Astrocyte (in vitro differentiated cells and primary cell): ENCODE results near the gene MRPL42. TPM values are rescaled to one million over a fixed set of nuclear protein-coding genes. Genes with fewer than 3 reads are reported as not detected.
"Not testable (repeated sequence)": the region's sequence is repeated elsewhere in the genome, so short reads cannot be mapped to it uniquely, and the experiment has no call there.

Experiments
- DNase-seq: peaks from one replicate; pipeline ENCODE4 v3.0.0-alpha.2; 2010; ENCODE audit warnings: low read depth
- FAIRE-seq: peaks from 2 replicates; lab custom pipeline; 2011; peaks lifted over from hg19 to GRCh38; lab: Jason Lieb, UNC
- H2AFZ ChIP-seq: 2 replicates; pipeline ENCODE4 v1.6.0; 2012; ENCODE audit warnings: low read depth, low read length, inconsistent platforms
- H3K27ac ChIP-seq: 2 replicates; pipeline ENCODE4 v1.5.1; 2011; ENCODE audit warnings: low read depth, low read length, inconsistent platforms
- H3K27me3 ChIP-seq: 2 replicates; pipeline ENCODE4 v1.6.0; 2011; ENCODE audit warnings: low read length, inconsistent platforms; ENCODE audit not compliant: insufficient read depth
- H3K36me3 ChIP-seq: 2 replicates; pipeline ENCODE4 v1.5.1; 2011; ENCODE audit warnings: low read length, inconsistent platforms; ENCODE audit not compliant: insufficient read depth
- H3K4me1 ChIP-seq: 2 replicates; pipeline ENCODE4 v1.5.1; 2011; ENCODE audit warnings: low read length, inconsistent platforms; ENCODE audit not compliant: insufficient read depth
- H3K4me2 ChIP-seq: 2 replicates; pipeline ENCODE4 v1.6.0; 2012; ENCODE audit warnings: low read length, inconsistent platforms
- H3K4me3 ChIP-seq: 2 replicates; pipeline ENCODE4 v1.5.1; 2011; ENCODE audit warnings: low read depth, mild to moderate bottlenecking, low read length, inconsistent platforms; ENCODE audit not compliant: insufficient read depth
- H3K79me2 ChIP-seq: 2 replicates; pipeline ENCODE4 v1.6.0; 2012; ENCODE audit warnings: mild to moderate bottlenecking, low read length, inconsistent platforms; ENCODE audit not compliant: insufficient read depth
- H3K9ac ChIP-seq: 2 replicates; pipeline ENCODE4 v1.6.0; 2012; ENCODE audit warnings: mild to moderate bottlenecking, low read length, inconsistent platforms
- H3K9me3 ChIP-seq: 2 replicates; pipeline ENCODE4 v1.5.1; 2012; ENCODE audit warnings: low read depth, mild to moderate bottlenecking, low read length, inconsistent platforms; ENCODE audit not compliant: insufficient read depth
- H4K20me1 ChIP-seq: 2 replicates; pipeline ENCODE4 v1.6.0; 2012; ENCODE audit warnings: low read length, inconsistent platforms; ENCODE audit not compliant: insufficient read depth
- H3K27ac Mint-ChIP-seq: one replicate; pipeline ENCODE4 v1.8.0; 2021; ENCODE audit warnings: mild to moderate bottlenecking, mixed read lengths; ENCODE audit not compliant: unreplicated experiment
- H3K27me3 Mint-ChIP-seq: one replicate; pipeline ENCODE4 v1.8.0; 2021; ENCODE audit warnings: low read depth, mixed read lengths; ENCODE audit not compliant: unreplicated experiment
- H3K36me3 Mint-ChIP-seq: one replicate; pipeline ENCODE4 v1.8.0; 2021; ENCODE audit warnings: low read depth, mixed read lengths; ENCODE audit not compliant: unreplicated experiment
- H3K4me1 Mint-ChIP-seq: one replicate; pipeline ENCODE4 v1.8.0; 2021; ENCODE audit warnings: low read depth, mixed read lengths; ENCODE audit not compliant: unreplicated experiment
- H3K4me3 Mint-ChIP-seq: one replicate; pipeline ENCODE4 v1.8.0; 2021; ENCODE audit warnings: mild to moderate bottlenecking, moderate library complexity, mixed read lengths; ENCODE audit not compliant: unreplicated experiment
- H3K9me3 Mint-ChIP-seq: one replicate; pipeline ENCODE4 v1.8.0; 2021; ENCODE audit warnings: mild to moderate bottlenecking, mixed read lengths; ENCODE audit not compliant: unreplicated experiment
- EZH2 ChIP-seq: IDR thresholded peaks from 2 replicates; pipeline ENCODE4 v1.6.1; 2012; ENCODE audit warnings: mild to moderate bottlenecking, low read length, inconsistent platforms; ENCODE audit not compliant: insufficient read depth
- total RNA-seq: library from RNA; stranded (reverse); gene quantifications from 2 replicates; pipeline ENCODE4 v1.2.1, GENCODE V29; 2021
- TF ChIP-seq, protein P1 (sequence below): IDR thresholded peaks from 2 replicates; pipeline ENCODE4 v1.5.1; 2011; ENCODE audit warnings: low read depth, mild to moderate bottlenecking, inconsistent platforms, low read length, moderate library complexity; ENCODE audit not compliant: insufficient read depth

The MRPL42 gene
- total RNA-seq, 1 donor from 2014 or later = 65.6 TPM

- H3K4me2 ChIP-seq = no peak overlapping the region
- H3K36me3 ChIP-seq = no peaks in the 10 kb centered on the region
- H3K27me3 ChIP-seq = no peaks in the 10 kb centered on the region
- no peak for TF ChIP-seq EZH2
- TF ChIP-seq, protein P1, sequence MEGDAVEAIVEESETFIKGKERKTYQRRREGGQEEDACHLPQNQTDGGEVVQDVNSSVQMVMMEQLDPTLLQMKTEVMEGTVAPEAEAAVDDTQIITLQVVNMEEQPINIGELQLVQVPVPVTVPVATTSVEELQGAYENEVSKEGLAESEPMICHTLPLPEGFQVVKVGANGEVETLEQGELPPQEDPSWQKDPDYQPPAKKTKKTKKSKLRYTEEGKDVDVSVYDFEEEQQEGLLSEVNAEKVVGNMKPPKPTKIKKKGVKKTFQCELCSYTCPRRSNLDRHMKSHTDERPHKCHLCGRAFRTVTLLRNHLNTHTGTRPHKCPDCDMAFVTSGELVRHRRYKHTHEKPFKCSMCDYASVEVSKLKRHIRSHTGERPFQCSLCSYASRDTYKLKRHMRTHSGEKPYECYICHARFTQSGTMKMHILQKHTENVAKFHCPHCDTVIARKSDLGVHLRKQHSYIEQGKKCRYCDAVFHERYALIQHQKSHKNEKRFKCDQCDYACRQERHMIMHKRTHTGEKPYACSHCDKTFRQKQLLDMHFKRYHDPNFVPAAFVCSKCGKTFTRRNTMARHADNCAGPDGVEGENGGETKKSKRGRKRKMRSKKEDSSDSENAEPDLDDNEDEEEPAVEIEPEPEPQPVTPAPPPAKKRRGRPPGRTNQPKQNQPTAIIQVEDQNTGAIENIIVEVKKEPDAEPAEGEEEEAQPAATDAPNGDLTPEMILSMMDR = no peak
- H3K4me1 Mint-ChIP-seq = peaks cover 43% of the 10 kb centered on the region
- H3K27ac Mint-ChIP-seq = peak overlapping the region; percentile 87
- H3K27ac ChIP-seq = no peak overlapping the region
- no peaks in the 10 kb centered on the region for H3K9me3 ChIP-seq
- H3K4me1 ChIP-seq = no peaks in the 10 kb centered on the region
- H3K9ac ChIP-seq = no peak overlapping the region
- no peaks in the 10 kb centered on the region for H3K36me3 Mint-ChIP-seq
- no peaks in the 10 kb centered on the region for H3K27me3 Mint-ChIP-seq
- FAIRE-seq = no peak
- no peak overlapping the region for H2AFZ ChIP-seq
- H4K20me1 ChIP-seq = peaks cover 89% of the 10 kb centered on the region
- H3K79me2 ChIP-seq = peaks cover 99% of the 10 kb centered on the region
- H3K4me3 Mint-ChIP-seq = no peak overlapping the region
- no peak overlapping the region for H3K4me3 ChIP-seq
- H3K9me3 Mint-ChIP-seq = no peaks in the 10 kb centered on the region
- peak; percentile 10 for DNase-seq
Measured at GRCh38 chr12:93430280-93430679, 37.0 kb upstream of the MRPL42 start.

DNA sequence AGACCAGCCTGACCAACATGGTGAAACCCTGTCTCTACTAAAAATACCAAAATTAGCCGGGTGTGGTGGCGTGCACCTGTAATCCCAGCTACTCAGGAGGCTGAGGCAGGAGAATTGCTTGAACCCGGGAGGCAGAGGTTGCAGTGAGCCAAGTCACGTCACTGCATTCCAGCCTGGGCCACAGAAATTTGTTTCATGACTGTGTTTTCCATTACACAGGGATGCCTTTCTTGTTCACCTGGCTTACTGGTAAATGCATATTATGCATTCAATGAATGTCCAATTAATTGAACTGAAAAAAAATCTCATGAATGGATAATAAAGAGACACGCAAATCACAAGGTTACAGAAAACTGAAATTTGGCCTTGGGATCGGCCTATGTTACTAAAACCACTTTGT lies 35.3 kb upstream of the MRPL42 start:
- H2AFZ ChIP-seq, H3K27ac ChIP-seq, H3K36me3 ChIP-seq, H3K4me1 ChIP-seq, H3K27me3 Mint-ChIP-seq, FAIRE-seq, H3K27me3 ChIP-seq, H3K4me3 ChIP-seq, H3K9ac ChIP-seq, H3K36me3 Mint-ChIP-seq, H3K4me3 Mint-ChIP-seq, H3K9me3 Mint-ChIP-seq, H3K4me2 ChIP-seq, DNase-seq, H3K27ac Mint-ChIP-seq, H3K9me3 ChIP-seq: not testable (repeated sequence)
- H3K79me2 ChIP-seq = peaks cover 99% of the 10 kb centered on the region
- H3K4me1 Mint-ChIP-seq = peaks cover 42% of the 10 kb centered on the region
- H4K20me1 ChIP-seq = peaks cover 89% of the 10 kb centered on the region

GRCh38 chr12:93434256-93434865 lies 33.0 kb upstream of the MRPL42 start:
- no peaks in the 10 kb centered on the region for H3K9me3 ChIP-seq
- H4K20me1 ChIP-seq = peaks cover 90% of the 10 kb centered on the region
- Mint-ChIP-seq H3K27ac (no peak overlapping the region), H3K27me3 (no peaks in the 10 kb centered on the region), H3K4me3 (no peak overlapping the region), H3K36me3 (no peaks in the 10 kb centered on the region), H3K4me1 (peaks cover 45% of the 10 kb centered on the region), H3K9me3 (no peaks in the 10 kb centered on the region)
- H3K9ac ChIP-seq = no peak overlapping the region
- FAIRE-seq = no peak
- H3K27me3 ChIP-seq = no peaks in the 10 kb centered on the region
- H3K4me1 ChIP-seq = peaks cover 9% of the 10 kb centered on the region
- H3K4me3 ChIP-seq = no peak overlapping the region
- H3K4me2 ChIP-seq = peak overlapping the region; percentile 28
- no peaks in the 10 kb centered on the region for H3K36me3 ChIP-seq
- DNase-seq = peak; percentile 10
- H2AFZ ChIP-seq = no peak overlapping the region
- H3K27ac ChIP-seq = no peak overlapping the region
- TF ChIP-seq, protein P1 = no peak
- TF ChIP-seq EZH2 = no peak
- H3K79me2 ChIP-seq = peaks cover 99% of the 10 kb centered on the region
